Endodermal cell (in vitro differentiated cells): ENCODE results near the gene THRA. TPM values are rescaled to one million over a fixed set of nuclear protein-coding genes. Genes with fewer than 3 reads are reported as not detected.

ENCODE experiments used
- DNase-seq: peaks from one replicate; pipeline ENCODE4 v3.0.0-alpha.2; 2017
- H3K27ac ChIP-seq: 2 replicates; pipeline ENCODE4 v1.5.1; 2013; ENCODE audit warnings: mild to moderate bottlenecking, low read depth, low read length, moderate library complexity
- H3K27me3 ChIP-seq: 2 replicates; pipeline ENCODE4 v1.6.1; 2013; ENCODE audit warnings: mild to moderate bottlenecking, low read length, moderate library complexity; ENCODE audit not compliant: insufficient read depth, control insufficient read depth, poor library complexity, severe bottlenecking
- H3K36me3 ChIP-seq: 2 replicates; pipeline ENCODE4 v1.7.0; 2013; ENCODE audit warnings: mild to moderate bottlenecking, low read length, moderate library complexity; ENCODE audit not compliant: control insufficient read depth, insufficient read depth
- H3K4me1 ChIP-seq: one replicate; pipeline ENCODE4 v1.7.0; 2013; ENCODE audit warnings: low read length; ENCODE audit not compliant: control insufficient read depth, insufficient read depth
- H3K4me3 ChIP-seq: 2 replicates; pipeline ENCODE4 v1.5.1; 2013; ENCODE audit warnings: mild to moderate bottlenecking, low read length, moderate library complexity
- H3K9ac ChIP-seq: 2 replicates; pipeline ENCODE4 v1.6.1; 2013; ENCODE audit warnings: mild to moderate bottlenecking, low read length, moderate library complexity; ENCODE audit not compliant: poor library complexity, severe bottlenecking; ENCODE audit errors: extremely low read depth
- H3K9me3 ChIP-seq: 2 replicates; pipeline ENCODE4 v1.6.1; 2013; ENCODE audit warnings: mild to moderate bottlenecking, low read length, moderate library complexity; ENCODE audit not compliant: control insufficient read depth
- H3K27ac Mint-ChIP-seq: 2 replicates; pipeline ENCODE4 v1.8.0; 2020; ENCODE audit warnings: mixed read lengths
- H3K27me3 Mint-ChIP-seq: 2 replicates; pipeline ENCODE4 v1.8.0; 2021; ENCODE audit warnings: mild to moderate bottlenecking, mixed read lengths; ENCODE audit not compliant: insufficient read depth
- H3K36me3 Mint-ChIP-seq: 2 replicates; pipeline ENCODE4 v1.8.0; 2020; ENCODE audit warnings: low read depth, mixed read lengths
- H3K4me1 Mint-ChIP-seq: 2 replicates; pipeline ENCODE4 v1.8.0; 2020; ENCODE audit warnings: mixed read lengths
- H3K4me3 Mint-ChIP-seq: 2 replicates; pipeline ENCODE4 v1.8.0; 2020; ENCODE audit warnings: mild to moderate bottlenecking, moderate library complexity, mixed read lengths
- H3K9me3 Mint-ChIP-seq: 2 replicates; pipeline ENCODE4 v1.8.0; 2020; ENCODE audit warnings: mild to moderate bottlenecking, mixed read lengths
- CTCF ChIP-seq: fragments of 200-600 bp; sonication (generic); conservative IDR thresholded peaks from 2 replicates; pipeline ENCODE4 v1.5.0; 2021; ENCODE audit warnings: antibody characterized with exemption, mild to moderate bottlenecking
- WGBS, 2 experiments: methylation state at CpG; one replicate each; pipeline versions ENCODE4 v1.1.5 to v1.1.7; 2013; ENCODE audit warnings: missing lambda C conversion rate in 2 of 2, mixed read lengths in 1 of 2; ENCODE audit not compliant: insufficient coverage in 1 of 2, insufficient read length in 1 of 2; 5-methylcytosine and 5-hydroxymethylcytosine counted together
- total RNA-seq, 2 donors: library from RNA; stranded (reverse); fragmentation: NEBNext Ultra II Directional in 1 of 2; extraction: Animal tissue kit (Norgen Biotek cat#: 25700) in 1 of 2; gene quantifications; 2 replicates in 1 of 2; 3 replicates in 1 of 2; pipeline ENCODE4 v1.2.1, GENCODE V29; 2021

The THRA gene
- total RNA-seq, 2 donors from 2014 or later = 12.7 to 14.4 TPM

- H3K4me1 ChIP-seq = no peaks in the 10 kb centered on the region
- H3K27ac Mint-ChIP-seq = peak overlapping the region; percentile 92
- H3K36me3 Mint-ChIP-seq = peaks cover 29% of the 10 kb centered on the region
- peak; percentile 92 for DNase-seq
- peak overlapping the region; percentile 93 for H3K4me3 Mint-ChIP-seq
- no peaks in the 10 kb centered on the region for H3K9me3 Mint-ChIP-seq
- peaks cover 7% of the 10 kb centered on the region for H3K4me1 Mint-ChIP-seq
- H3K27me3 ChIP-seq = peaks cover 23% of the 10 kb centered on the region
- H3K9ac ChIP-seq = peak overlapping the region; percentile 66
- H3K9me3 ChIP-seq = no peaks in the 10 kb centered on the region
- H3K27ac ChIP-seq = peak overlapping the region; percentile 68
- H3K27me3 Mint-ChIP-seq = peaks cover 28% of the 10 kb centered on the region
- TF ChIP-seq CTCF = peak; percentile 51
- peak overlapping the region; percentile 86 for H3K4me3 ChIP-seq
- peaks cover 26% of the 10 kb centered on the region for H3K36me3 ChIP-seq
- 0% methylated on average over 13 to 42 of the region's 43 CpGs for WGBS, 2 experiments
Observed at GRCh38 chr17:40122999-40123810, 60.4 kb downstream of the THRA start.

GRCh38 chr17:40123811-40124114 lies 61.0 kb downstream of the THRA start:
- Mint-ChIP-seq H3K9me3 (no peaks in the 10 kb centered on the region), H3K36me3 (peaks cover 29% of the 10 kb centered on the region), H3K27me3 (peaks cover 24% of the 10 kb centered on the region), H3K4me1 (peaks cover 7% of the 10 kb centered on the region), H3K27ac (peak overlapping the region; percentile 92), H3K4me3 (peak overlapping the region; percentile 93)
- no peaks in the 10 kb centered on the region for H3K9me3 ChIP-seq
- peak overlapping the region; percentile 86 for H3K4me3 ChIP-seq
- TF ChIP-seq CTCF = no peak
- peaks cover 29% of the 10 kb centered on the region for H3K36me3 ChIP-seq
- no peak for DNase-seq
- peaks cover 20% of the 10 kb centered on the region for H3K27me3 ChIP-seq
- H3K9ac ChIP-seq = peak overlapping the region; percentile 48
- no peaks in the 10 kb centered on the region for H3K4me1 ChIP-seq
- no peak overlapping the region for H3K27ac ChIP-seq
- 0% methylated on average over 1 to 2 of the region's 2 CpGs for WGBS, 2 experiments

- no peak overlapping the region for H3K27ac ChIP-seq
- Mint-ChIP-seq H3K27ac (no peak overlapping the region), H3K36me3 (peaks cover 37% of the 10 kb centered on the region), H3K9me3 (no peaks in the 10 kb centered on the region), H3K4me1 (peaks cover 7% of the 10 kb centered on the region), H3K4me3 (peak overlapping the region; percentile 93), H3K27me3 (peaks cover 16% of the 10 kb centered on the region)
- peak; percentile 66 for DNase-seq
- H3K9ac ChIP-seq = peak overlapping the region; percentile 48
- no peaks in the 10 kb centered on the region for H3K9me3 ChIP-seq
- H3K4me1 ChIP-seq = no peaks in the 10 kb centered on the region
- peaks cover 12% of the 10 kb centered on the region for H3K27me3 ChIP-seq
- H3K36me3 ChIP-seq = peaks cover 36% of the 10 kb centered on the region
- TF ChIP-seq CTCF = no peak
- WGBS, 2 experiments = 7 to 8% methylated on average over 3 to 8 of the region's 9 CpGs
- peak overlapping the region; percentile 86 for H3K4me3 ChIP-seq
Observed at GRCh38 chr17:40124279-40125141, 61.7 kb downstream of the THRA start.
